Measurements from ENCODE around the gene ATAD3A. TPM values are rescaled to one million over a fixed set of nuclear protein-coding genes. Genes with fewer than 3 reads are reported as not detected.
"Not testable (repeated sequence)": the region's sequence is repeated elsewhere in the genome, so short reads cannot be mapped to it uniquely, and the experiment has no call there.

Gene ATAD3A
- total RNA-seq, 2 experiments from 2014 or later, result 17.0 to 19.5 TPM

GRCh38 chr1:1470626-1471388, 41.2 kb upstream of the ATAD3A start:
- H3K4me3 ChIP-seq (ENCODE audit: low read length), result peak overlapping the region; percentile 71
- H3K9me3 Mint-ChIP-seq, result no peaks in the 10 kb centered on the region
- H3K27me3 Mint-ChIP-seq, result no peaks in the 10 kb centered on the region
- ChIA-PET CTCF (no interaction called here), POLR2A (no interaction called here)
- no peaks in the 10 kb centered on the region for H3K36me3 ChIP-seq (ENCODE audit: insufficient read depth, low read length)
- peak; percentile 28 for ATAC-seq (ENCODE audit: poor library complexity)
- intact Hi-C loops (cut with DNase I, micrococcal nuclease), result loop anchor here in 1 of 2 experiments (2.0 kb wide), 2 partner anchors 40 to 104 kb away; partner anchors contain the start of gene SSU72
- peaks cover 27% of the 10 kb centered on the region for H3K4me1 ChIP-seq (ENCODE audit: insufficient read depth, low read length)
- no peaks in the 10 kb centered on the region for H3K27me3 ChIP-seq (ENCODE audit: control insufficient read depth in 1 of 2, insufficient read depth in 2 of 2, low read length in 2 of 2)
- TF ChIP-seq CTCF (IDR thresholded peaks at IDR 0.05), result no peak
- peak in 1 of 14 experiments; percentile 20 for DNase-seq
- H3K36me3 Mint-ChIP-seq (ENCODE audit: low read depth), result no peaks in the 10 kb centered on the region
- H3K4me1 Mint-ChIP-seq (ENCODE audit: low read depth), result peaks cover 26% of the 10 kb centered on the region
- H3K4me3 Mint-ChIP-seq, result peak overlapping the region; percentile 95
- peak overlapping the region; percentile 87 for H3K27ac Mint-ChIP-seq
- H3K27ac ChIP-seq (ENCODE audit: low read depth in 1 of 2, low read length in 2 of 2), result peak overlapping the region; percentile 37 to 67
- no peaks in the 10 kb centered on the region for H3K9me3 ChIP-seq (ENCODE audit: control insufficient read depth in 1 of 2, insufficient read depth in 1 of 2, low read length in 2 of 2)

- ATAC-seq (ENCODE audit: poor library complexity) (peak; percentile 92), DNase-seq (peak; percentile 76 to 95 (median 88))
- no peaks in the 10 kb centered on the region for H3K27me3 Mint-ChIP-seq
These were observed 40.4 kb upstream of the ATAD3A start, which contains the start of gene ATAD3B for GRCh38 chr1:1471389-1472052. ATAD3B (plus strand) TSS chr1:1471765; CDS start chr1:1471885, 120 bp downstream.

GRCh38 chr1:1472053-1472876, 39.7 kb upstream of the ATAD3A start:
- H3K4me1 Mint-ChIP-seq (ENCODE audit: low read depth), result peaks cover 26% of the 10 kb centered on the region
- POLR2A ChIA-PET; H3K9me3 ChIP-seq (ENCODE audit: control insufficient read depth in 1 of 2, insufficient read depth in 1 of 2, low read length in 2 of 2); H3K36me3 Mint-ChIP-seq (ENCODE audit: low read depth); H3K9me3 Mint-ChIP-seq; H3K36me3 ChIP-seq (ENCODE audit: insufficient read depth, low read length); H3K27ac ChIP-seq (ENCODE audit: low read depth in 1 of 2, low read length in 2 of 2); intact Hi-C loops (cut with DNase I, micrococcal nuclease); CTCF ChIA-PET; H3K27me3 ChIP-seq (ENCODE audit: control insufficient read depth in 1 of 2, insufficient read depth in 2 of 2, low read length in 2 of 2); H3K27me3 Mint-ChIP-seq: not testable (repeated sequence)
- peak overlapping the region; percentile 73 for H3K27ac Mint-ChIP-seq
- H3K4me1 ChIP-seq (ENCODE audit: insufficient read depth, low read length), result peaks cover 32% of the 10 kb centered on the region
- peak overlapping the region; percentile 81 for H3K4me3 Mint-ChIP-seq
- DNase-seq, result peak in 4 of 14 experiments; percentile 8 to 55 (median 32)
- H3K4me3 ChIP-seq (ENCODE audit: low read length), result peak overlapping the region; percentile 71
- peak; percentile 38 for ATAC-seq (ENCODE audit: poor library complexity)

More at GRCh38 chr1:1471389-1472052, 40.4 kb upstream of the ATAD3A start, which contains the start of gene ATAD3B:
- H3K27ac ChIP-seq (ENCODE audit: low read depth in 1 of 2, low read length in 2 of 2), result peak within 1 kb of the TSS; percentile 37 to 67
- Mint-ChIP-seq H3K4me1 (ENCODE audit: low read depth) (peaks cover 26% of the 10 kb centered on the region), H3K27ac (peak within 1 kb of the TSS; percentile 87), H3K9me3 (no peaks in the 10 kb centered on the region), H3K36me3 (ENCODE audit: low read depth) (no peaks in the 10 kb centered on the region), H3K4me3 (peak within 1 kb of the TSS; percentile 95)
- no peak for TF ChIP-seq CTCF (IDR thresholded peaks at IDR 0.05)
- ChIA-PET POLR2A (no interaction called here), CTCF (no interaction called here)
- no peaks in the 10 kb centered on the region for H3K36me3 ChIP-seq (ENCODE audit: insufficient read depth, low read length)
- H3K9me3 ChIP-seq (ENCODE audit: control insufficient read depth in 1 of 2, insufficient read depth in 1 of 2, low read length in 2 of 2), result no peaks in the 10 kb centered on the region
- intact Hi-C loops (cut with DNase I, micrococcal nuclease), result loop anchor here in 1 of 2 experiments (2.0 kb wide), 2 partner anchors 39 to 103 kb away; partner anchors contain the start of gene SSU72
- peaks cover 27% of the 10 kb centered on the region for H3K4me1 ChIP-seq (ENCODE audit: insufficient read depth, low read length)
- peak within 1 kb of the TSS; percentile 71 for H3K4me3 ChIP-seq (ENCODE audit: low read length)
- no peaks in the 10 kb centered on the region for H3K27me3 ChIP-seq (ENCODE audit: control insufficient read depth in 1 of 2, insufficient read depth in 2 of 2, low read length in 2 of 2)

- H3K4me3 Mint-ChIP-seq; H3K27ac ChIP-seq (ENCODE audit: low read depth in 1 of 2, low read length in 2 of 2); POLR2A ChIA-PET; H3K27me3 Mint-ChIP-seq; ATAC-seq (ENCODE audit: poor library complexity); intact Hi-C loops (cut with DNase I, micrococcal nuclease); H3K4me3 ChIP-seq (ENCODE audit: low read length); H3K27me3 ChIP-seq (ENCODE audit: control insufficient read depth in 1 of 2, insufficient read depth in 2 of 2, low read length in 2 of 2); H3K9me3 Mint-ChIP-seq; H3K27ac Mint-ChIP-seq; H3K9me3 ChIP-seq (ENCODE audit: control insufficient read depth in 1 of 2, insufficient read depth in 1 of 2, low read length in 2 of 2); CTCF ChIA-PET: not testable (repeated sequence)
- H3K36me3 ChIP-seq (ENCODE audit: insufficient read depth, low read length), result peaks cover 23% of the 10 kb centered on the region
- DNase-seq, result peak in 1 of 14 experiments; percentile 60
- H3K4me1 ChIP-seq (ENCODE audit: insufficient read depth, low read length), result peaks cover 25% of the 10 kb centered on the region
- Mint-ChIP-seq H3K36me3 (ENCODE audit: low read depth) (peaks cover 23% of the 10 kb centered on the region), H3K4me1 (ENCODE audit: low read depth) (peaks cover 20% of the 10 kb centered on the region)
These were observed 36.0 kb upstream of the ATAD3A start for GRCh38 chr1:1476011-1476410.

Data from CD4-positive, alpha-beta T cell (primary cell).